Posterior cingulate gyrus (tissue), 11 donors: ENCODE data around the gene SEZ6L.

Source experiments
- DNase-seq, 10 donors: peaks; one replicate each; pipeline versions ENCODE4 v3.0.0 to v3.0.0-alpha.2; 2020 to 2021; ENCODE audit warnings: mixed read lengths in 3 of 10
- intact Hi-C: fragments of 100-400 bp; cut with DNase I; formaldehyde crosslinking; loops from one replicate; pipeline ENCODE4 v1.15.1; 2023

The SEZ6L gene

GRCh38 chr22:26364066-26365015 lies 195.1 kb downstream of the SEZ6L start:
- DNase-seq = peak in 9 of 10 donors; percentile 19 to 92 (median 57)
- intact Hi-C loops = no loop called here

- intact Hi-C loops = no loop called here
- DNase-seq = peak in 4 of 10 donors; percentile 17 to 28 (median 19)
Measured at GRCh38 chr22:26367402-26368245, 198.4 kb downstream of the SEZ6L start.

- intact Hi-C loops = no loop called here
- no peak for DNase-seq
Measured at GRCh38 chr22:26372890-26373289, 203.6 kb downstream of the SEZ6L start.

GRCh38 chr22:26374391-26375026 lies 205.2 kb downstream of the SEZ6L start:
- intact Hi-C loops = no loop called here
- no peak for DNase-seq

GRCh38 chr22:26377170-26377830 lies 208.0 kb downstream of the SEZ6L start:
- peak in 4 of 10 donors; percentile 18 to 83 (median 48) for DNase-seq
- intact Hi-C loops = no loop called here

GRCh38 chr22:26380072-26380830 lies 211.0 kb downstream of the SEZ6L start:
- intact Hi-C loops = no loop called here
- DNase-seq = no peak

GRCh38 chr22:26382782-26383181 lies 213.5 kb downstream of the SEZ6L start:
- DNase-seq = no peak
- intact Hi-C loops = no loop called here

GRCh38 chr22:26383968-26384556 lies 214.8 kb downstream of the SEZ6L start:
- intact Hi-C loops = no loop called here
- no peak for DNase-seq

- DNase-seq = no peak
- intact Hi-C loops = no loop called here
Measured at GRCh38 chr22:26385164-26385563, 215.9 kb downstream of the SEZ6L start.

- intact Hi-C loops = no loop called here
- no peak for DNase-seq
Measured at GRCh38 chr22:26389125-26389524, 219.9 kb downstream of the SEZ6L start.

- no peak for DNase-seq
- intact Hi-C loops = no loop called here
Measured at GRCh38 chr22:26391091-26391490, 221.8 kb downstream of the SEZ6L start.

- intact Hi-C loops = no loop called here
Measured at GRCh38 chr22:26391623-26392022, 222.4 kb downstream of the SEZ6L start.

GRCh38 chr22:26393929-26394328 lies 224.7 kb downstream of the SEZ6L start:
- intact Hi-C loops = no loop called here
- no peak for DNase-seq

More at GRCh38 chr22:26391623-26392022, 222.4 kb downstream of the SEZ6L start:
- no peak for DNase-seq

GRCh38 chr22:26394777-26395176 lies 225.5 kb downstream of the SEZ6L start:
- no peak for DNase-seq
- intact Hi-C loops = no loop called here

- no peak for DNase-seq
- intact Hi-C loops = no loop called here
Measured at GRCh38 chr22:26395926-26396325, 226.7 kb downstream of the SEZ6L start.

GRCh38 chr22:26398741-26399153 lies 229.5 kb downstream of the SEZ6L start:
- intact Hi-C loops = loop anchor here (1.0 kb wide), 1 partner anchor 63 kb away; no protein-coding TSS in a partner anchor
- DNase-seq = peak; percentile 33 to 94 (median 67)

- no peak for DNase-seq
- intact Hi-C loops = no loop called here
Measured at GRCh38 chr22:26399289-26399688, 230.0 kb downstream of the SEZ6L start.

GRCh38 chr22:26401726-26402125 lies 232.5 kb downstream of the SEZ6L start:
- DNase-seq = no peak
- intact Hi-C loops = no loop called here

- intact Hi-C loops = no loop called here
- DNase-seq = no peak
Measured at GRCh38 chr22:26404851-26405421, 235.7 kb downstream of the SEZ6L start.
